WERI-Rb-1 (cell line): ENCODE measurements around the gene MEF2C.

Experiments used
- DNase-seq: peaks from one replicate; pipeline ENCODE4 v3.0.0-alpha.2; 2020
- H3K27ac ChIP-seq: fragments of 250-450 bp; sonication (Bioruptor Pico); 2 replicates; pipeline ENCODE4 v1.5.1; 2020; ENCODE audit warnings: mild to moderate bottlenecking, moderate library complexity
- H3K27me3 ChIP-seq: fragments of 250-450 bp; sonication (Bioruptor Pico); 2 replicates; pipeline ENCODE4 v1.5.1; 2021; ENCODE audit warnings: mild to moderate bottlenecking, low read depth, moderate library complexity; ENCODE audit not compliant: insufficient read depth, severe bottlenecking
- H3K36me3 ChIP-seq: fragments of 250-450 bp; sonication (Bioruptor Pico); 2 replicates; pipeline ENCODE4 v1.5.1; 2020; ENCODE audit warnings: mild to moderate bottlenecking, moderate library complexity
- H3K4me3 ChIP-seq: 2 replicates; pipeline ENCODE4 v1.5.1; 2011; ENCODE audit warnings: low read depth, mild to moderate bottlenecking, control low read depth, low read length
- H3K9me3 ChIP-seq: fragments of 250-450 bp; sonication (Bioruptor Pico); 2 replicates; pipeline ENCODE4 v1.5.1; 2021; ENCODE audit warnings: mild to moderate bottlenecking, moderate library complexity; ENCODE audit not compliant: severe bottlenecking
- TF ChIP-seq, protein P1 (sequence below): IDR thresholded peaks from 2 replicates; pipeline ENCODE4 v1.5.1; 2011; ENCODE audit warnings: low read depth, mild to moderate bottlenecking, control low read depth, inconsistent platforms, low read length

MEF2C gene

DNA sequence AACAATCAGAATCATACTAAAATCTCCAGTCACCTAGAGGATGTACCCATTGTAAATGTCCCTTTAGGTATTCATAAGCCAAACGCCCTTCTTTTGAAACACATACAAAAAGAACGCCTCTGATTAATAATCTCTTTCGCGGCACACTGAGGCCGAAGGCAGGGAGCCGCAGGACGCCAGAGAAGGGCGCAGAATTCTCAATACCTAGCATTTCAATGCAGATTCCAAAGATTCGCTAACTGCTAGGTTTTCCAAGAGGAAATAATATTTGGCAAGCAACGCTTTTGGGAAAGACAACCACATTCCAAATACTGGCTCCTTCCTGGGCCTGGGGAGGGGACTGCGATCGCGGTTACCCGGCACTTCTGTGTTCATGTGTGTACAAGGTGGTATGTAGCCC is 203.3 kb downstream of the MEF2C start:
- Histone ChIP-seq H3K4me3 (no peak overlapping the region), H3K27me3 (no peaks in the 10 kb centered on the region), H3K9me3 (no peaks in the 10 kb centered on the region), H3K36me3 (no peaks in the 10 kb centered on the region; the same call in 1 of the 2 replicates), H3K27ac (no peak overlapping the region)
- TF ChIP-seq, protein P1, sequence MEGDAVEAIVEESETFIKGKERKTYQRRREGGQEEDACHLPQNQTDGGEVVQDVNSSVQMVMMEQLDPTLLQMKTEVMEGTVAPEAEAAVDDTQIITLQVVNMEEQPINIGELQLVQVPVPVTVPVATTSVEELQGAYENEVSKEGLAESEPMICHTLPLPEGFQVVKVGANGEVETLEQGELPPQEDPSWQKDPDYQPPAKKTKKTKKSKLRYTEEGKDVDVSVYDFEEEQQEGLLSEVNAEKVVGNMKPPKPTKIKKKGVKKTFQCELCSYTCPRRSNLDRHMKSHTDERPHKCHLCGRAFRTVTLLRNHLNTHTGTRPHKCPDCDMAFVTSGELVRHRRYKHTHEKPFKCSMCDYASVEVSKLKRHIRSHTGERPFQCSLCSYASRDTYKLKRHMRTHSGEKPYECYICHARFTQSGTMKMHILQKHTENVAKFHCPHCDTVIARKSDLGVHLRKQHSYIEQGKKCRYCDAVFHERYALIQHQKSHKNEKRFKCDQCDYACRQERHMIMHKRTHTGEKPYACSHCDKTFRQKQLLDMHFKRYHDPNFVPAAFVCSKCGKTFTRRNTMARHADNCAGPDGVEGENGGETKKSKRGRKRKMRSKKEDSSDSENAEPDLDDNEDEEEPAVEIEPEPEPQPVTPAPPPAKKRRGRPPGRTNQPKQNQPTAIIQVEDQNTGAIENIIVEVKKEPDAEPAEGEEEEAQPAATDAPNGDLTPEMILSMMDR: no peak
- no peak for DNase-seq

DNA sequence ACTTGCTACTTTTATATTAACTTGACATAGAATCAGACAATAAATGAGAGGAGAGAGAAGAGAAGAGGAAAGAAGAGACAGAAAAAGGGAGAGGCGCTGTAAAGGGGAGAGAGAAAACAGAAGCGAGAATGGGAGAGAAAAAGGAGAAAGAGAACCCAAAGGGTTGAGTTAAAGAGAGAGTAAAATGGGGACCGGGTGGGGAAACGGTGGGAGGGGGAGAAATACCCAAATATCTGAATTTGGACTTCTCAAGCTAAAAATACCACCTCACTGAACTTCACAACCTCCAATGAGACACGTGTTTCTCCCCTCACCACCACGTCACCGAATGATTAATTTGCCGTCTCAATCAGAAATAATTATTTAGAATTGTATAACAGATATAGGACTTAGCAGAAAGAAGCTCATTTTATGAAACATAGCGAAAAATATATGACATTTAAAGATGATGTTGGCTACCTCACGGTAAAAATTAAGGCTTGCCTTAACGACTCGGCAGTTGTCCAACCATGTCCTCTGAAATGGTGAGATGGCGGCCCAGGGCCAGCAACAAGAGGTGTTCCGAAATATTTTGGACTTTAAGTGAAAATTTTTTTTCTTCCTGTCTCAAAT is 204.1 kb downstream of the MEF2C start:
- Histone ChIP-seq H3K27me3 (no peaks in the 10 kb centered on the region), H3K36me3 (no peaks in the 10 kb centered on the region; the same call in 1 of the 2 replicates)
- no peak for DNase-seq

DNA sequence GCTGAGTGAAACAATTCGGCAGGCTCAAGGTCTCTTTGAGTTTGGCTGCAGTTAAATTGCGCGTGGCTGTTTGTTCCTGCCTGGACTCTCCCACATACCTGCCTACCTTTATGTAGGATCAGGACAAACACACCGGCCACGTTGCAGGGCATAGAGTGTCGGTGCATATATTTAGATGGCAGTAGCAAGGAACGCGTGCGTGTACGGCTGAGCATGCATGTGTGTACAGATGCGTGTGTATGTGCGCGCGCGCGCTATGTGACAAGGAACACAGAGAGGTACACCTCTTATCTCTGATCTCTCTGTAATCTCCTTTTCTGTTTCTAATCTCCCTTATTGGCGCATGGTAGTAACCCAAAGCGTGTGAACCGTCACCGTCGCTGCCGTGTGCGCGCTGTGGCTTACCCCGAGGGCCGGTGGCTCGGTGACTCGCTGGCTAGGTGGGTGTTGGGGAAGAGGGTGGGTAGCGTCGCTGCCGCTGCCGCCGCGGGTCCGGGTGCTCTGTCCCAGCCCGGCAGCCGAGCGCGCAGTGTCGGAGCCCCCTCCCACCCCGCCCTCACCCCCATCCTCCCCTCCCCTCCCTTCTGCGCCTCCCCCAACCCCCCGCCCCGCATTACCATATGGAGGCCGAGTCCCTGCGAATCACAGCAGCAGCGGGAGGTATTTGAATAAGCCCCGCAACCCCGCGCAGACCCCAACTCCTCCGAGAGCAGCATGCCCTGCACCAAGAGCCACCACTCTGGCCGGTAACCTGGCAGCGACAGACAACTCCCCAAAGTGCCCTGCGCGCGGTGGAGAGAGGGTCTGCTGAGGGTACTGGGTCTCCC is 204.8 kb downstream of the MEF2C start:
- TF ChIP-seq, protein P1: no peak
- Histone ChIP-seq H3K27me3 (no peaks in the 10 kb centered on the region), H3K4me3 (peak overlapping the region; percentile 80), H3K9me3 (no peaks in the 10 kb centered on the region), H3K36me3 (no peaks in the 10 kb centered on the region; the same call in 1 of the 2 replicates), H3K27ac (peak overlapping the region; percentile 21; the same call in 1 of the 2 replicates)
- peak; percentile 73 for DNase-seq

More for the DNA sequence above, 204.1 kb downstream of the MEF2C start:
- H3K27ac ChIP-seq: peak overlapping the region; percentile 21; the same call in 1 of the 2 replicates
- H3K4me3 ChIP-seq: peak overlapping the region; percentile 80
- TF ChIP-seq, protein P1: no peak
- H3K9me3 ChIP-seq: no peaks in the 10 kb centered on the region

DNA sequence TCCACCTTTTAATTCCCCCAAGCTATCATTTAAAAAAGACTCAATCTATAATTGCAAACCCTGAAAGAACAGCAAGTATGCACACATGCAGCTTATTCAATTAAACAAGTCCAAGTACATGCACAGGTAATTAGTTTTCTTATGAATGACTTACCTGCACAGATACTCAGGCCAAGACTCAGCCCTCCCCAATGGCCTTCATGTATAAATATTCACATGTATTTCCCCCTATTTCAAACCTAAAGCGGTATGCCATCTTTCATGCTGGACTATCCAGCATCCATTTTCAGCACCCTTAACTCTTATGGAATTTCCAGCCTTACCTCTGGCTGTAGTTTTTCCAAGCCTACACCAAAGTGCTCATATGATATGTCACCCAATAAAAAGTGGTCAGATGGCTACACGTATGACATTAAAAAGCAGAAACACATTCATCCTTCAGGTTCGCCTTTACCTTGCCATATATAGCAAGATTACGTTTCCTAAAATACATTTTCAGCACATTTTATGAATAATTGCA is 205.5 kb downstream of the MEF2C start:
- H3K4me3 ChIP-seq: peak overlapping the region; percentile 80
- H3K27ac ChIP-seq: no peak overlapping the region
- no peaks in the 10 kb centered on the region for H3K27me3 ChIP-seq
- TF ChIP-seq, protein P1: no peak
- H3K36me3 ChIP-seq: no peaks in the 10 kb centered on the region; the same call in 1 of the 2 replicates
- no peaks in the 10 kb centered on the region for H3K9me3 ChIP-seq
- no peak for DNase-seq

DNA sequence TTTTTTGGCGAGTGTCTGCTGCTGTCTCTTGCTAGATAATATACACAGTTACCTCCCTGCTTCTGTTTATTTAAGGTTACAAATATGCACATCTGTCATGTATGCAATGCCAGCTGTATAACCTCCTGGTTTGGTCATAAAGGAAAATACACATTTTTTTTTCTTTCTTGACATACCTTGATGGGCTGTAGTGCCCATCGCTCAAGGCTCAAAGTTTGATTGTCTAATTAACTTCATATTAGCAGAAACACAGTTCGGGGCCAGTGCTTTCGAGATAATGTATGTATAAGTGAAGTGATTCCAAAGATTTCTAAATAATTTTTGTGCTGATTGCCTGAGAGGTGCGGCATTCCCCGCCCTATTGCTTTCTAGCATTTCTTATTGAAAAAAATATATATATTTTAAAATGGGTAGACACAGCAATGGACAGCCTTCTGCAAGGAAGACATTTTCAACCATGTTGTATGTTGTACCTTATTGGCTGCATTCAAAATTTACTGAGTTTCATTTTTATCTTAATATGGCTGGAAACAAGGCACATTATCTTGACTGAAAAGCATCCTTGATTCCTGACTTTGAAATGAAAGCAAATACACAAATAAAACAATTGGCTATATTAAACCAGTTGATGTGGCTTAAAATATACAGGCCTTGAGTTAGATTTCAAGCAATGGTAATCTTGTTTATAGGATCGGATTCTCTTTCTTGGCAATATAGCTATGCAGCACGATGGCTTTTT is 206.2 kb downstream of the MEF2C start:
- Histone ChIP-seq H3K4me3 (peak overlapping the region; percentile 80), H3K27me3 (no peaks in the 10 kb centered on the region), H3K27ac (peak overlapping the region; percentile 95)

More for the DNA sequence above, 206.2 kb downstream of the MEF2C start:
- Histone ChIP-seq H3K9me3 (no peaks in the 10 kb centered on the region), H3K36me3 (no peaks in the 10 kb centered on the region; the same call in 1 of the 2 replicates)
- DNase-seq: no peak
- TF ChIP-seq, protein P1: no peak
